ENCODE measurements around the gene YOD1.

DNA sequence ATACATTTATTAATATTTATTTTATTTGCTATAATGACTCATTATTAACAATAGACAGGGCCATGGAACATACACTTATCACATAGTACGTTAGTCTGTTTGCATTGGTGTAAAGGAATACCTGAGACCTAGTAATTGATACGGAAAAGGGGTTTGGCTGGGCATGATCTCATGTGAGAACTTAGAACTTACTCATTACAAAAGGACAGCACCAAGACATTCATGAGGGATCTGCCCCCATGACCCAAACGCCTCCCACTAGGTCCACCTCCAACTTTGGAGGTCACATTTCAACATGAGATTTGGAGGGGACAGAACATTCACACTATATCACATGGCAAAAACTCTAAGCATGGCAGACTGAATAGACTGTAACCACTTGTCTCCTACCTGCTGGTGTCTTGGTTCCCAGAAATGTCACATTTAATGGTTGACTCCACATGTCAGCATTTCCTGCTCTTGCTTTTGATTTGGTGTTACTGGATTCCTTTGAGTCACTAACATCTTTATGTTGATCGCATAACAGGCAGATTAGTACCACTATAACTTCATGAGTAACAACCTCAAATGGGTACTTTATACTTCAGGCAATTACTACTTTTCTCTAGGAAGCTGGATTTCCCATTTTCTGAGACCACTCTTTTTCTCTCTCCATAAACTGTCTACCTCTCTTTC is 15.0 kb downstream of the YOD1 start:
- TF ChIP-seq POLR2AphosphoS5 (IDR thresholded peaks at IDR 0.05) (no peak), EZH2 (IDR thresholded peaks at IDR 0.05; ENCODE audit: borderline replicate concordance, insufficient read depth, low read length, poor library complexity, severe bottlenecking) (no peak), EP300 (conservative IDR thresholded peaks at IDR 0.05; ENCODE audit: poor library complexity, severe bottlenecking) (no peak)
- TF ChIP-seq, protein P1, sequence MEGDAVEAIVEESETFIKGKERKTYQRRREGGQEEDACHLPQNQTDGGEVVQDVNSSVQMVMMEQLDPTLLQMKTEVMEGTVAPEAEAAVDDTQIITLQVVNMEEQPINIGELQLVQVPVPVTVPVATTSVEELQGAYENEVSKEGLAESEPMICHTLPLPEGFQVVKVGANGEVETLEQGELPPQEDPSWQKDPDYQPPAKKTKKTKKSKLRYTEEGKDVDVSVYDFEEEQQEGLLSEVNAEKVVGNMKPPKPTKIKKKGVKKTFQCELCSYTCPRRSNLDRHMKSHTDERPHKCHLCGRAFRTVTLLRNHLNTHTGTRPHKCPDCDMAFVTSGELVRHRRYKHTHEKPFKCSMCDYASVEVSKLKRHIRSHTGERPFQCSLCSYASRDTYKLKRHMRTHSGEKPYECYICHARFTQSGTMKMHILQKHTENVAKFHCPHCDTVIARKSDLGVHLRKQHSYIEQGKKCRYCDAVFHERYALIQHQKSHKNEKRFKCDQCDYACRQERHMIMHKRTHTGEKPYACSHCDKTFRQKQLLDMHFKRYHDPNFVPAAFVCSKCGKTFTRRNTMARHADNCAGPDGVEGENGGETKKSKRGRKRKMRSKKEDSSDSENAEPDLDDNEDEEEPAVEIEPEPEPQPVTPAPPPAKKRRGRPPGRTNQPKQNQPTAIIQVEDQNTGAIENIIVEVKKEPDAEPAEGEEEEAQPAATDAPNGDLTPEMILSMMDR (IDR thresholded peaks at IDR 0.05; ENCODE audit: poor library complexity, severe bottlenecking), result no peak

All from neural cell (in vitro differentiated cells).